ENCODE results near the gene EEF1AKMT1. TPM values are rescaled to one million over a fixed set of nuclear protein-coding genes. Genes with fewer than 3 reads are reported as not detected.

Gene EEF1AKMT1
- polyA plus RNA-seq, 1 donor from 2014 or later: 8.2 TPM

- H3K27ac ChIP-seq (ENCODE audit: low read length): no peak overlapping the region
- H3F3A ChIP-seq (ENCODE audit: insufficient read depth, low read length, poor library complexity, severe bottlenecking): no peaks in the 10 kb centered on the region
- H3K4me2 ChIP-seq (ENCODE audit: low read length): no peak overlapping the region
- H4K20me1 ChIP-seq (ENCODE audit: insufficient read depth): no peaks in the 10 kb centered on the region
- H3K9ac ChIP-seq (ENCODE audit: low read length): no peak overlapping the region
- no peaks in the 10 kb centered on the region for H3K27me3 ChIP-seq (ENCODE audit: insufficient read depth, low read depth, low read length)
- peaks cover 5% of the 10 kb centered on the region for H3K36me3 ChIP-seq (ENCODE audit: insufficient read depth, low read length)
- H3K4me3 ChIP-seq (ENCODE audit: low read length): no peak overlapping the region
- no peak overlapping the region for H2AFZ ChIP-seq (ENCODE audit: low read depth, low read length)
- TF ChIP-seq CTCF (IDR thresholded peaks at IDR 0.05; ENCODE audit: poor library complexity, severe bottlenecking): no peak
- TF ChIP-seq TAF1 (IDR thresholded peaks at IDR 0.05; ENCODE audit: low read depth): no peak
- TF ChIP-seq EZH2 (IDR thresholded peaks at IDR 0.05; ENCODE audit: borderline replicate concordance, insufficient read depth, low read length, poor library complexity, severe bottlenecking): no peak
- no peak for TF ChIP-seq RAD21 (conservative IDR thresholded peaks at IDR 0.05)
- no peaks in the 10 kb centered on the region for H3K9me2 ChIP-seq (ENCODE audit: insufficient read depth, low read length)
- no peaks in the 10 kb centered on the region for H3K79me2 ChIP-seq (replicated peaks; ENCODE audit: insufficient read depth, low read length)
- no peaks in the 10 kb centered on the region for H3K9me3 ChIP-seq (ENCODE audit: low read length)
Observed at GRCh38 chr13:20787180-20787579, 13.4 kb upstream of the EEF1AKMT1 start.

GRCh38 chr13:20782116-20782708, 8.5 kb upstream of the EEF1AKMT1 start:
- H2AFZ ChIP-seq (ENCODE audit: low read depth, low read length): no peak overlapping the region
- no peaks in the 10 kb centered on the region for H3K27me3 ChIP-seq (ENCODE audit: insufficient read depth, low read depth, low read length)
- H3K9me2 ChIP-seq (ENCODE audit: insufficient read depth, low read length): no peaks in the 10 kb centered on the region
- H4K20me1 ChIP-seq (ENCODE audit: insufficient read depth): no peaks in the 10 kb centered on the region
- H3K4me3 ChIP-seq (ENCODE audit: low read length): no peak overlapping the region
- H3F3A ChIP-seq (ENCODE audit: insufficient read depth, low read length, poor library complexity, severe bottlenecking): no peaks in the 10 kb centered on the region
- no peak overlapping the region for H3K9ac ChIP-seq (ENCODE audit: low read length)
- no peaks in the 10 kb centered on the region for H3K79me2 ChIP-seq (replicated peaks; ENCODE audit: insufficient read depth, low read length)
- no peak overlapping the region for H3K4me2 ChIP-seq (ENCODE audit: low read length)
- TF ChIP-seq POLR2AphosphoS5 (IDR thresholded peaks at IDR 0.05) (no peak), MXI1 (conservative IDR thresholded peaks at IDR 0.05; ENCODE audit: poor library complexity, severe bottlenecking) (no peak)
- no peak overlapping the region for H3K27ac ChIP-seq (ENCODE audit: low read length)
- peaks cover 5% of the 10 kb centered on the region for H3K36me3 ChIP-seq (ENCODE audit: insufficient read depth, low read length)
- H3K9me3 ChIP-seq (ENCODE audit: low read length): no peaks in the 10 kb centered on the region

GRCh38 chr13:20780317-20780716, 6.6 kb upstream of the EEF1AKMT1 start:
- no peaks in the 10 kb centered on the region for H3K79me2 ChIP-seq (replicated peaks; ENCODE audit: insufficient read depth, low read length)
- no peaks in the 10 kb centered on the region for H3K9me2 ChIP-seq (ENCODE audit: insufficient read depth, low read length)
- no peaks in the 10 kb centered on the region for H3K36me3 ChIP-seq (ENCODE audit: insufficient read depth, low read length)
- H3K9me3 ChIP-seq (ENCODE audit: low read length): no peaks in the 10 kb centered on the region
- no peak overlapping the region for H3K9ac ChIP-seq (ENCODE audit: low read length)
- TF ChIP-seq RAD21 (conservative IDR thresholded peaks at IDR 0.05) (no peak), MXI1 (conservative IDR thresholded peaks at IDR 0.05; ENCODE audit: poor library complexity, severe bottlenecking) (no peak), EZH2 (IDR thresholded peaks at IDR 0.05; ENCODE audit: borderline replicate concordance, insufficient read depth, low read length, poor library complexity, severe bottlenecking) (no peak), EP300 (conservative IDR thresholded peaks at IDR 0.05; ENCODE audit: poor library complexity, severe bottlenecking) (no peak), TAF1 (IDR thresholded peaks at IDR 0.05; ENCODE audit: low read depth) (no peak), POLR2AphosphoS5 (IDR thresholded peaks at IDR 0.05) (no peak), SMC3 (conservative IDR thresholded peaks at IDR 0.05; ENCODE audit: poor library complexity) (no peak), CTCF (IDR thresholded peaks at IDR 0.05; ENCODE audit: poor library complexity, severe bottlenecking) (no peak)
- TF ChIP-seq, protein P1, sequence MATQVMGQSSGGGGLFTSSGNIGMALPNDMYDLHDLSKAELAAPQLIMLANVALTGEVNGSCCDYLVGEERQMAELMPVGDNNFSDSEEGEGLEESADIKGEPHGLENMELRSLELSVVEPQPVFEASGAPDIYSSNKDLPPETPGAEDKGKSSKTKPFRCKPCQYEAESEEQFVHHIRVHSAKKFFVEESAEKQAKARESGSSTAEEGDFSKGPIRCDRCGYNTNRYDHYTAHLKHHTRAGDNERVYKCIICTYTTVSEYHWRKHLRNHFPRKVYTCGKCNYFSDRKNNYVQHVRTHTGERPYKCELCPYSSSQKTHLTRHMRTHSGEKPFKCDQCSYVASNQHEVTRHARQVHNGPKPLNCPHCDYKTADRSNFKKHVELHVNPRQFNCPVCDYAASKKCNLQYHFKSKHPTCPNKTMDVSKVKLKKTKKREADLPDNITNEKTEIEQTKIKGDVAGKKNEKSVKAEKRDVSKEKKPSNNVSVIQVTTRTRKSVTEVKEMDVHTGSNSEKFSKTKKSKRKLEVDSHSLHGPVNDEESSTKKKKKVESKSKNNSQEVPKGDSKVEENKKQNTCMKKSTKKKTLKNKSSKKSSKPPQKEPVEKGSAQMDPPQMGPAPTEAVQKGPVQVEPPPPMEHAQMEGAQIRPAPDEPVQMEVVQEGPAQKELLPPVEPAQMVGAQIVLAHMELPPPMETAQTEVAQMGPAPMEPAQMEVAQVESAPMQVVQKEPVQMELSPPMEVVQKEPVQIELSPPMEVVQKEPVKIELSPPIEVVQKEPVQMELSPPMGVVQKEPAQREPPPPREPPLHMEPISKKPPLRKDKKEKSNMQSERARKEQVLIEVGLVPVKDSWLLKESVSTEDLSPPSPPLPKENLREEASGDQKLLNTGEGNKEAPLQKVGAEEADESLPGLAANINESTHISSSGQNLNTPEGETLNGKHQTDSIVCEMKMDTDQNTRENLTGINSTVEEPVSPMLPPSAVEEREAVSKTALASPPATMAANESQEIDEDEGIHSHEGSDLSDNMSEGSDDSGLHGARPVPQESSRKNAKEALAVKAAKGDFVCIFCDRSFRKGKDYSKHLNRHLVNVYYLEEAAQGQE (IDR thresholded peaks at IDR 0.05; ENCODE audit: borderline replicate concordance): no peak
- no peaks in the 10 kb centered on the region for H4K20me1 ChIP-seq (ENCODE audit: insufficient read depth)
- H2AFZ ChIP-seq (ENCODE audit: low read depth, low read length): no peak overlapping the region
- H3F3A ChIP-seq (ENCODE audit: insufficient read depth, low read length, poor library complexity, severe bottlenecking): no peaks in the 10 kb centered on the region
- H3K27me3 ChIP-seq (ENCODE audit: insufficient read depth, low read depth, low read length): no peaks in the 10 kb centered on the region
- no peak overlapping the region for H3K27ac ChIP-seq (ENCODE audit: low read length)
- no peak overlapping the region for H3K4me3 ChIP-seq (ENCODE audit: low read length)
- no peak overlapping the region for H3K4me2 ChIP-seq (ENCODE audit: low read length)
